B cell (primary cell): ENCODE measurements around the gene SRRM5.

ENCODE experiments used
- CTCF ChIP-seq: fragments of 200-600 bp; IDR thresholded peaks from one replicate; pipeline ENCODE4 v1.8.0; 2022; ENCODE audit warnings: antibody characterized with exemption, mild to moderate bottlenecking
- EZH2 ChIP-seq: IDR thresholded peaks from 2 replicates; pipeline ENCODE4 v1.6.1; 2012; ENCODE audit warnings: borderline replicate concordance, low read depth, mild to moderate bottlenecking, moderate library complexity, low read length; ENCODE audit not compliant: insufficient read depth, poor library complexity, severe bottlenecking

GRCh38 chr19:43592800-43593350 is 19.0 kb upstream of the SRRM5 start:
- TF ChIP-seq CTCF (no peak), EZH2 (no peak)
